HepG2 (cell line): ENCODE measurements around the gene GMPPA. TPM values are rescaled to one million over a fixed set of nuclear protein-coding genes. Genes with fewer than 3 reads are reported as not detected.
A peak's percentile ranks its signal among the peaks of the same experiment; 100 is the strongest.

ENCODE experiments used
- CHD4 ChIP-seq: fragments of 200-600 bp; sonication (generic); IDR thresholded peaks from 2 replicates; pipeline ENCODE4 v1.7.0; 2017; ENCODE audit warnings: mild to moderate bottlenecking, low read length, borderline replicate concordance
- FOSL2 ChIP-seq: sonication (generic); formaldehyde crosslinking; IDR thresholded peaks from 2 replicates; pipeline ENCODE4 v1.4.0; 2020; ENCODE audit warnings: missing genetic modification reagents
- HINFP ChIP-seq: sonication (generic); formaldehyde crosslinking; IDR thresholded peaks from 2 replicates; pipeline ENCODE4 v1.4.0; 2020; ENCODE audit warnings: low read depth, mild to moderate bottlenecking, missing genetic modification reagents
- HNRNPH1 ChIP-seq: fragments of 200-400 bp; formaldehyde crosslinking; optimal IDR thresholded peaks from 2 replicates; pipeline ENCODE3; 2017; ENCODE audit warnings: mild to moderate bottlenecking, low read depth, low read length
- MEIS2 ChIP-seq: sonication (generic); formaldehyde crosslinking; IDR thresholded peaks from 2 replicates; pipeline ENCODE4 v1.9.0; 2021; ENCODE audit warnings: mild to moderate bottlenecking, missing genetic modification reagents
- NFIC ChIP-seq: IDR thresholded peaks from 2 replicates; pipeline ENCODE4 v1.6.1; 2012; ENCODE audit warnings: mild to moderate bottlenecking, low read length, inconsistent platforms
- RELA ChIP-seq: sonication (generic); formaldehyde crosslinking; IDR thresholded peaks from 2 replicates; pipeline ENCODE4 v1.4.0; 2020; ENCODE audit warnings: missing genetic modification reagents
- RXRA ChIP-seq: sonication (generic); formaldehyde crosslinking; IDR thresholded peaks from 2 replicates; pipeline ENCODE4 v1.5.1; 2020; ENCODE audit warnings: missing genetic modification reagents
- SMC3 ChIP-seq: IDR thresholded peaks from 2 replicates; pipeline ENCODE4 v1.6.1; 2011; ENCODE audit warnings: low read length, improper control_type of control experiment
- XBP1 ChIP-seq: sonication (generic); formaldehyde crosslinking; IDR thresholded peaks from 2 replicates; pipeline ENCODE4 v1.5.0; 2020; ENCODE audit warnings: missing genetic modification reagents
- ZNF260 ChIP-seq: sonication (generic); formaldehyde crosslinking; IDR thresholded peaks from 2 replicates; pipeline ENCODE4 v1.4.0; 2020; ENCODE audit warnings: missing genetic modification reagents, low read depth, mild to moderate bottlenecking, borderline replicate concordance
- ZNF292 ChIP-seq: sonication (generic); formaldehyde crosslinking; IDR thresholded peaks from 2 replicates; pipeline ENCODE4 v1.8.1; 2022; ENCODE audit warnings: mild to moderate bottlenecking, low read depth, missing genetic modification reagents, borderline replicate concordance
- ZNF33A ChIP-seq: sonication (generic); formaldehyde crosslinking; IDR thresholded peaks from 2 replicates; pipeline ENCODE4 v1.5.1; 2020; ENCODE audit warnings: missing genetic modification reagents, mild to moderate bottlenecking, moderate library complexity, borderline replicate concordance
- ZNF510 ChIP-seq: sonication (generic); formaldehyde crosslinking; IDR thresholded peaks from 2 replicates; pipeline ENCODE4 v1.4.0; 2020; ENCODE audit warnings: low read depth, mild to moderate bottlenecking, missing genetic modification reagents
- ZNF660 ChIP-seq: sonication (generic); formaldehyde crosslinking; IDR thresholded peaks from 2 replicates; pipeline ENCODE4 v1.5.1; 2020; ENCODE audit warnings: mild to moderate bottlenecking, low read depth, missing genetic modification reagents, borderline replicate concordance
- ZNF720 ChIP-seq: sonication (generic); formaldehyde crosslinking; IDR thresholded peaks from 2 replicates; pipeline ENCODE4 v1.4.0; 2020; ENCODE audit warnings: missing genetic modification reagents
- ZNF773 ChIP-seq: sonication (generic); formaldehyde crosslinking; IDR thresholded peaks from 2 replicates; pipeline ENCODE4 v1.4.0; 2020; ENCODE audit warnings: missing genetic modification reagents, borderline replicate concordance
- polyA plus RNA-seq, 8 experiments: library from polyadenylated mRNA; depleted of rRNA in 3 of 8; stranded (reverse) in 7 of 8; unstranded in 1 of 8; fragments of >200 nt; fragmentation: Illumina TruSeq in 4 of 8; extraction: Trizol in 4 of 8; gene quantifications; 2 replicates each; pipeline versions ENCODE4 v1.2.1 to v1.2.3, GENCODE V29; 2011 to 2016; ENCODE audit warnings: low read depth in 4 of 8, missing spikeins in 1 of 8, mixed read lengths in 1 of 8; ENCODE audit not compliant: insufficient read depth in 1 of 8
- total RNA-seq, 5 experiments: library from RNA; depleted of rRNA; stranded (reverse); fragments of >200 nt; fragmentation: Illumina TruSeq; extraction: Trizol; gene quantifications; 2 replicates each; pipeline ENCODE4 v1.2.3, GENCODE V29; 2016; ENCODE audit warnings: low read depth in 1 of 5
- TF ChIP-seq, protein P1 (sequence below): sonication (generic); formaldehyde crosslinking; IDR thresholded peaks from 2 replicates; pipeline ENCODE4 v1.5.0; 2020; ENCODE audit warnings: missing genetic modification reagents
- TF ChIP-seq, protein P2 (sequence below): sonication (generic); formaldehyde crosslinking; IDR thresholded peaks from 2 replicates; pipeline ENCODE4 v1.5.1; 2020; ENCODE audit warnings: missing genetic modification reagents, mild to moderate bottlenecking, borderline replicate concordance
- TF ChIP-seq, protein P3 (sequence below): sonication (generic); formaldehyde crosslinking; IDR thresholded peaks from 2 replicates; pipeline ENCODE4 v1.5.0; 2020; ENCODE audit warnings: mild to moderate bottlenecking, missing genetic modification reagents

The GMPPA gene
- total and polyA plus RNA-seq, 2 of the 13 experiments (the other 11 are each of a cell fraction or from before 2014, with no cell fraction given): 81.1 to 106 TPM

DNA sequence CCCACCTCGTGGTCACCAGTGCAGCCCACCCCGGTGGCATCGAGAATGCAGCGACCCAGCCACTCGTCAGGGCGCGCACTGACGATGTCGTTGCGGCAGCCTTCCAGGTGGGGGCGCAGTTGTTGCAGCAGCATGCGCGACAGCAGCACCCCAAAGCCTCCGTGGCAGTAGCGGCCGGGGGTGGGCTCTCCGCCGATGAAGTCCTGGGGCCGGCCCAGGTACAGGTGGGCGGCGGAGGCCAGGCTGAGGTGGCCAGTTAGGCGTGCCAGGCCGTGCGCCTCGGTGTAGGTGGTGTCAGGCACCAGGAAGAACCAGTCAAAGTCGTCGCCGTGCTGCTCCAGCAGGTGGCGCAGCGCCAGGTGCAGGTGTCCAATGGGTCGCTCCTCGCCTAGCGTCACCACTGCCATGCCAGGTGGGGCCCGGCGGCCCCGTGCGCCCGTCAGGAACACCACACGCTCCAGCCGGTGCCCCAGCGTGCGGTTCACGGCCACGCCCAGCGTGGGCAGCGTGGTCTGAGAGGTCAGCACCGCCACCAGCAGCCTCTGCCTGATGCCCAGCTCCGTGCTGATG is 43.0 kb downstream of the GMPPA start (continued):
- TF ChIP-seq SMC3: peak; percentile 57; the same call in 1 of the 2 replicates
- TF ChIP-seq, protein P1, sequence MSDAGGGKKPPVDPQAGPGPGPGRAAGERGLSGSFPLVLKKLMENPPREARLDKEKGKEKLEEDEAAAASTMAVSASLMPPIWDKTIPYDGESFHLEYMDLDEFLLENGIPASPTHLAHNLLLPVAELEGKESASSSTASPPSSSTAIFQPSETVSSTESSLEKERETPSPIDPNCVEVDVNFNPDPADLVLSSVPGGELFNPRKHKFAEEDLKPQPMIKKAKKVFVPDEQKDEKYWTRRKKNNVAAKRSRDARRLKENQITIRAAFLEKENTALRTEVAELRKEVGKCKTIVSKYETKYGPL (CRISPR knock-in tag): no peak
- TF ChIP-seq, protein P2, sequence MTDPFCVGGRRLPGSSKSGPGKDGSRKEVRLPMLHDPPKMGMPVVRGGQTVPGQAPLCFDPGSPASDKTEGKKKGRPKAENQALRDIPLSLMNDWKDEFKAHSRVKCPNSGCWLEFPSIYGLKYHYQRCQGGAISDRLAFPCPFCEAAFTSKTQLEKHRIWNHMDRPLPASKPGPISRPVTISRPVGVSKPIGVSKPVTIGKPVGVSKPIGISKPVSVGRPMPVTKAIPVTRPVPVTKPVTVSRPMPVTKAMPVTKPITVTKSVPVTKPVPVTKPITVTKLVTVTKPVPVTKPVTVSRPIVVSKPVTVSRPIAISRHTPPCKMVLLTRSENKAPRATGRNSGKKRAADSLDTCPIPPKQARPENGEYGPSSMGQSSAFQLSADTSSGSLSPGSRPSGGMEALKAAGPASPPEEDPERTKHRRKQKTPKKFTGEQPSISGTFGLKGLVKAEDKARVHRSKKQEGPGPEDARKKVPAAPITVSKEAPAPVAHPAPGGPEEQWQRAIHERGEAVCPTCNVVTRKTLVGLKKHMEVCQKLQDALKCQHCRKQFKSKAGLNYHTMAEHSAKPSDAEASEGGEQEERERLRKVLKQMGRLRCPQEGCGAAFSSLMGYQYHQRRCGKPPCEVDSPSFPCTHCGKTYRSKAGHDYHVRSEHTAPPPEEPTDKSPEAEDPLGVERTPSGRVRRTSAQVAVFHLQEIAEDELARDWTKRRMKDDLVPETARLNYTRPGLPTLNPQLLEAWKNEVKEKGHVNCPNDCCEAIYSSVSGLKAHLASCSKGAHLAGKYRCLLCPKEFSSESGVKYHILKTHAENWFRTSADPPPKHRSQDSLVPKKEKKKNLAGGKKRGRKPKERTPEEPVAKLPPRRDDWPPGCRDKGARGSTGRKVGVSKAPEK (CRISPR knock-in tag): 0 out of 2 replicates have a peak, but pooled peaks have one; percentile 22
- peak; percentile 81 for TF ChIP-seq HINFP
- TF ChIP-seq ZNF720: no peak
- TF ChIP-seq ZNF292 (CRISPR knock-in tag): no peak
- TF ChIP-seq, protein P3, sequence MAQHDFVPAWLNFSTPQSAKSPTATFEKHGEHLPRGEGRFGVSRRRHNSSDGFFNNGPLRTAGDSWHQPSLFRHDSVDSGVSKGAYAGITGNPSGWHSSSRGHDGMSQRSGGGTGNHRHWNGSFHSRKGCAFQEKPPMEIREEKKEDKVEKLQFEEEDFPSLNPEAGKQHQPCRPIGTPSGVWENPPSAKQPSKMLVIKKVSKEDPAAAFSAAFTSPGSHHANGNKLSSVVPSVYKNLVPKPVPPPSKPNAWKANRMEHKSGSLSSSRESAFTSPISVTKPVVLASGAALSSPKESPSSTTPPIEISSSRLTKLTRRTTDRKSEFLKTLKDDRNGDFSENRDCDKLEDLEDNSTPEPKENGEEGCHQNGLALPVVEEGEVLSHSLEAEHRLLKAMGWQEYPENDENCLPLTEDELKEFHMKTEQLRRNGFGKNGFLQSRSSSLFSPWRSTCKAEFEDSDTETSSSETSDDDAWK: no peak
- TF ChIP-seq CHD4: no peak
- TF ChIP-seq MEIS2: peak; percentile 93
- no peak for TF ChIP-seq HNRNPH1
- TF ChIP-seq ZNF773 (CRISPR knock-in tag): no peak
- peak; percentile 77; the same call in 1 of the 2 replicates for TF ChIP-seq RELA (CRISPR knock-in tag)
- TF ChIP-seq FOSL2 (CRISPR knock-in tag): no peak; the same call in 1 of the 2 replicates
- TF ChIP-seq ZNF260 (CRISPR knock-in tag): no peak
- TF ChIP-seq NFIC: no peak
- TF ChIP-seq XBP1 (CRISPR knock-in tag): no peak
- TF ChIP-seq RXRA (CRISPR knock-in tag): peak; percentile 89
- peak; percentile 29; the same call in 1 of the 2 replicates for TF ChIP-seq ZNF660 (CRISPR knock-in tag)
- no peak for TF ChIP-seq ZNF33A (CRISPR knock-in tag)
- TF ChIP-seq ZNF510 (CRISPR knock-in tag): peak; percentile 86; the same call in 1 of the 2 replicates
